ENCODE measurements around the gene LIMS2. TPM values are rescaled to one million over a fixed set of nuclear protein-coding genes. Genes with fewer than 3 reads are reported as not detected.

The LIMS2 gene
- total RNA-seq, result 1 to 10 TPM; 7.6 to 8.3 TPM

DNA sequence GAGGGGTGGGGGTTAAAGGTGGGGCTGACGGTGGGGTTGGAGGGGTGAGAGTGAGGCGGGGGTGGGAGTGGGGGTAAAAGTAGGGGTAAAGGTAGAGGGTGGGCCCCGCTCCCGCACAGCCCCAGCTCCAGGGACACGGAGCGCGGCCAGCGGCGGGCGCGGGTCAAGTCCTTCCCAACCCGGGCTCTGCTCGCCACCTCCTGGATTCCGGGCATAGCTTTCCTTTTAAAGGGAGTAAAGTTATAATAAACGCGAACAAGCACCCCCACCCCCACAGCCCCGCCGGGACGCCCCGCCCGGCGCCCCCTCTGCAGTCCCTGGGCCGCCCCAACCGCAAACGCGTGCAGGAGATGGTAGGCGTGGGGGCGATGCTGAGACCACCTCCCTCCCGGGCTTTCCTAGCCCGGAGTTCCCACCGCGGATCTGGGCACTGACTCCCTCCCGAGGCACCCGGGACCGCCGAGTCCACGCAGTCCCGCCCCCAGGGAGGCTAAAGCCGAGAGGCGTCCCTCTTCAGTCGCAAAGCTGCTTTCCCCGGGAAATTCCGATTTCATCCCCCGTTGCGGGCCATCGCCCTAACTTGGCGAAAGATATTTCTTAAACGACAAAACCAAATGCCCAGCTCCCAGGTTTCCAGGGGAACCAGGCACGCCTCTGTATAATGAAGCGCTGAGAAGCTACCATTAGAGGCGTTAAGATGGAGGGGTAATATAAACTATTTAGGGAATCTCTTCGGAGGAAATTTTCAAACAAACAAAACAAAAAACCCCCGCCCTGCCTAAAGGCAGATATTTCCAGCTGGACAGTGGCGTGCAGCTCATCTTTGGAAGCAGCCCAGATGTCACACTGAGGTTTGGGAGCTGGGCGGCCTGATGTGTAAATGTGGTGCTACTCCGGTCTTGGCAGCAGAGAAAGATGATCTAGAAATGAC lies at the start of gene LIMS2:
Gene LIMS2, minus strand, starts transcription at position 200 of the 931 bp plus-strand sequence. CDS start 506 bp downstream, outside the sequence.
- ChIA-PET POLR2A (interaction anchor here (1.3 kb wide), 1 partner anchor 34 kb away, joined by 5 read pairs; no protein-coding TSS in a partner anchor), CTCF (interaction anchor here (1.0 to 1.4 kb wide), 3 partner anchors 19 to 84 kb away, joined by 3 to 6 read pairs (median 4); no protein-coding TSS in a partner anchor)

DNA sequence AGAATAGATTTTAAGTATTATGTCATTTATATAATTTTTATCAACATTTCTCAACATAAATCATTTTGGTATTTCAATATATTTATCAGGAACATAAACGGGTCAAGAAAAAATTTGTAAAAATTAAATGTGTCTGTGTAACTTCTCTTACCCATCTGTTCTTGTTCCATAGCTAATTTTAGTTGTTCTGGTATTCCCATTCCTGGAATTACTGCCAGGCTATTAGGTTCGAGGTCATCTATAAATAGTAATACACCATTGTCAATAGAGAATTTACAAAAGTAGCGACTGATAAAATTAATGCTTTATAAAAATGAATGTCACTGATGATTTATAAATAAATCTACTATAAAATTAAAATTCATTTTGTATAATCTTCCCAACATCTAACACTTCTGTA lies 47.5 kb upstream of the LIMS2 start:
- ChIA-PET POLR2A (no interaction called here), CTCF (no interaction called here)

DNA sequence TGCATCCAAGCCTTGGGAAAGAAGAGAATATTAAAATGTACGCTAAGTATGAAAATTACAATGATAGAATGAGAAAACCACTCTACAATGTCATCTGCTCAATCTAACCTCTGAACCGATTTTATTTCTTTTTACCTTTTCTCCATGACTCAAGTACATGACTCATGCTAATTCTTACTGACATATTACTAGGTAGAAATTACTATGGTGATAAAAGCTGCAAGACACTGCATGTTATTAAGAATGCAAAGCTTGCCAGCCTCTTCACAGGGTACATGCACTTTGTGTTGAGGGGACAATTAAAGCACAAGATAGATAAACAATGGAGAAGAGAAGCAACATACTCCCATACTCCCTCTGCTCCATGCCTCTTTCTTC lies 46.6 kb upstream of the LIMS2 start:
- ChIA-PET POLR2A (no interaction called here), CTCF (no interaction called here)

DNA sequence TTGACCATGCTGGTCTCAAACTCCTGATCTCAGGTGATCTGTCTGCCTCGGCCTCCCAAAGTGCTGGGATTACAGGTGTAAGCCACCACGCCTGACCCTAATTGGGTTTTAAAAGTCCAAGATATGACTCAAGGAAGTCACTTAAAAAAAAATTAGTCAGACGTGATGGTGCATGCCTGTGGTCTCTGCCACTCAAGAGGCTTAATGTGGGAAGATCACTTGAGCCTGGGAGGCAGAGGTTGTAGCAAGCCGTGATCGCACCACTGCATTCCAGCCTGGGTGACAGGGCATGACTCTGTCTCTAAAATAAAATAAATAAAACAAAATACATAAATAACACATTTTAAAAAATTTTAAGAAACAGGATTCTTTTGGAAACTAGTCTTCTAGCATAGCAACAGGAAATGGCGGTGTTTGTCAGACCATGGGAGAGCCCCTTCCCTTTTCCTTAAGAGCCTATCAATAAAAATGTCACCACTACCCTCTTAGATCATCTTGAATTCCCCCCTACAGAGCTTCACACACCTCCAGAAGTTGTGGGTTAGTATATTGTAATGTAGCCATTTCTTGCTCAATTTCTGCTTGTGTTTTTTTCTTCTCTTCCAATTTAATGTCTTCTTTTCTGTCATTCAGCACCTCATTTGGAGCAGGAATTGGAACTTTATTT lies 46.1 kb upstream of the LIMS2 start:
- POLR2A ChIA-PET, result no interaction called here
- CTCF ChIA-PET, result no interaction called here

DNA sequence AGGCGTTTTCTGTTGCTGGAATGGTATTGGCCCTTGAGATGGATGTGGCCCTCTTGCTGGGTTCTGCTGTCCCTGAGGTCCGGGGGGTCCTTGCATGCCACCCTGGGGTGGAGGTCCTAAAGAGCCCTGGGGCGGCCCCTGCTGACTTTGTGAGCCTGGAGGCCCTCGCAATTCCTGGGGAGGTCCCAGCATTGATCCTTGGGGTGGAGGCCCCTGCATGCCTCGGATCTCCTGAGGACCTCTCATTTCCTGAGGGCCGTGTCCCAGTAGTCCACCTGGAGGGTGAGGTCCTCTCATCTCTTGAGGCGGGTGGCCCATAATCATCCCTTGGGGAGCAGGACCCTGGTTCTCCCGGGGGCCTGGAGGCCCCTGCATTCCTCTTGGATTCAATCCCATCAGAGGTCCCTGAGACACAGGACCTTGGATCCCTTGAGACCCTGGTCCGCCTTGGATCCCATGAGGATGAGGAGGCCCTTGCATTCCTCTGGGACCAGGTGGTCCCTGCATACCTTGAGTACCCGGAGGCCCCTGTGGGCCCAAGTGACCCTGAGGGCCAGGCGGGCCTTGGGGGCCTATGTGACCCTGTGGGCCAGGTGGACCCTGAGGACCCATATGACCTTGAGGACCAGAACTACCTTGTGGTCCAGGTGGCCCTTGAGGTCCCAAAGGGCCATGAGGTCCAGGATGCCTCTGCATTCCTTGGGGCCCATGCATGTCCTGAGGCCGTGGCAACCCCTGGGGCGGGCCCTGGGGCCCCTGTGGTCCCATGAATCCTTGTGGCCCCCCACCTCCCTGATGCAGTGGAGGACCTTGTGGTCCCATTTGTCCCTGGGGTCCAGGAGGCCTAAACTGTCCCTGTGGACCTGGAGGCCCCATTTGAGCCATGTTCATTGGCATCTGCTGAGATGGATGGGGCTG lies 44.2 kb upstream of the LIMS2 start:
- POLR2A ChIA-PET, result no interaction called here

DNA sequence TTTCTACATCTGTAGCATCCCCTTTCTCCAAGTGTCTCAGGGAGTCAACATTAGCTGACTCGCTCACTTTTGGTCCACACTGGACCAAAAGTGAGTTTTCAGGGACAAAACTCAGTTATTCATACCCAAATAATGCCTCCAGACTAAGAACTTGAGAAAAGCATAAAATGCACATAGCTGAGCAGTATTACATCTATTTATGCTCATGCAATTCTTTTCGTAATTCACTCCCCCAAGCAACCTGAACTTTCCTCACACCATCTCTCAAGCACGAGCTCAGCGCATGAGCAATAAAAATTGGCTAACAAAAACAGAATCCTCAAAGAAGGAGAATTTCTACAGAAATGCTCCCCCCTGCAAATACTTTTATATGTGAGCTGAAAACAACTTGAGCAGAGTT lies 42.9 kb upstream of the LIMS2 start:
- ChIA-PET POLR2A (no interaction called here), CTCF (no interaction called here)

More for the DNA sequence above, 44.2 kb upstream of the LIMS2 start:
- CTCF ChIA-PET, result no interaction called here

- ChIA-PET POLR2A (no interaction called here), CTCF (no interaction called here)
Measured at GRCh38 chr2:127715778-127716449, 40.6 kb upstream of the LIMS2 start.

GRCh38 chr2:127713562-127713961 lies 38.2 kb upstream of the LIMS2 start:
- ChIA-PET CTCF (no interaction called here), POLR2A (no interaction called here)

DNA sequence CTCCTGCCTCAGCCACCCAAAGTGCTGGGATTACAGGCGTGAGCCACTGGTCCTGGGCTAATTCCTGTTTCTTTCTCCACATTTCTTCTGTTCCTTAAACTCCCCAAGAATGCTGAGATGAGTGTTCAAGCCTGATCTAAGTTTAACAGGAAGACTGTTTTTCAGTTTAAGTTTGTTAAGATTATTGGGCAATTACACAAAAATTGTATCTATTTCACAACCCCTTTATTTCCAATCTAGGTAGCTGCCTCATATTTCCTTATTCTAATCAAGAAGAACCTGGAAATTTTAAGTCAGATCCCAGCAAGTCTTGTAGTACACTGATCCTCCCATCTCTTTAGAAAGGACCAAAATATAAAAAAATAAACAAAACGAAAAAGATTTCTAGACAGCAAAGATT lies 37.7 kb upstream of the LIMS2 start:
- ChIA-PET POLR2A (no interaction called here), CTCF (no interaction called here)

DNA sequence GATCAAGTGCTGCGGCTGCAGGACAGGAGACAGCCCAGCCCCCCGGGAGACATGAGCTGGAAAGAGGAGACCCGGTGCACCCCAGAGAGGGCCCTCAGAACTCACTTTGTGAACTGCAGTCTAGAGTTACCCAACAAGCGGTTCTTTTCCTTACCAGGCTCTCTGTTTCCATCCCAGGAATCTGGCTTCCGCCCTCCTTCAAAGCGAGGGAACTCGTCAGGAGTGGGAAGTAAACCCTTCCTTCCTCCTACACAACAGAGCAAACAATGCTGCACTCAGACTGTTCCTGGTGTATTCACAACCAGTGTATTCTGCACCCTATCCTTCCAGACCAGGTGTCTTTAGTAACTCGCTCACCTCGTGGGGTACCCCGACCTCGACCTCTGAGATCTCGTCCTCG lies 34.0 kb upstream of the LIMS2 start:
- POLR2A ChIA-PET, result no interaction called here

DNA sequence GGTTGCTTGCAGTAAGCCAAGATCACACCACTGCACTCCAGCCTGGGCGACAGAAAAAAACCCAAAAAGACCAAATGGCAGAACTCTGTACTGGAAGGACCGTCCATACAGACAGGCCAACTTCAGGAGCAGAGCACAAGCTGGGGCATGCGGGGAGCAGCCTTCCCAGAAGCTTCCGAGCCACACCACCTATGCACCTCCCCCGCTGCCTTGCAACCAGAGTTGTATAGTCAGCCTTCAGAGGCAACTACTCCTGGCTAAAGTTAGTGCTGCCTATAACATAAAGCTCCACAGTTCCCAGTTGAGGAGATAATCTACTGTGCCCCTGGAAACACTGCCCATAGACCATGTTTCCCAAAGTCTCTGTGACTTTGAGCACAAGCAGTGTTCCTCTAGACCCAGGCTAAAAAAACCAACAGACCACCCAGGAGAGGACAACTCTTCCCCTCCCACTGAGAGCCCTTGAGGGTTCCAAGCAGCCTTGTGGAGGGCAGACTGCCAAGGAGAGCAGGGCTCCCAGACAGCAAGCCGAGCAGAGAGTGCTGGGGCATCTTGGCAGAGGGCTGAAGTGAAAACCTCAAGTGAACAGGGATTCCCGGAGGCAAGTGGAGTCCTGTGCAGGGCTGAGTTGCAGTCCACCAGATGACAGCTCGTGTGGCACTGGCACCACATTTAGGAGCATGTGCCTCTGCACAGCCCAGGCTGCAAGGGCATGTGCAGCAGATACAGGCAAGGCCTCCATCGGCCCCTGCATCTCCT lies 32.7 kb upstream of the LIMS2 start:
- CTCF ChIA-PET, result interaction anchor here (1.3 kb wide), 1 partner anchor 18 kb away, joined by 3 read pairs; no protein-coding TSS in a partner anchor
- POLR2A ChIA-PET, result no interaction called here

More for the DNA sequence above, 34.0 kb upstream of the LIMS2 start:
- CTCF ChIA-PET, result no interaction called here

DNA sequence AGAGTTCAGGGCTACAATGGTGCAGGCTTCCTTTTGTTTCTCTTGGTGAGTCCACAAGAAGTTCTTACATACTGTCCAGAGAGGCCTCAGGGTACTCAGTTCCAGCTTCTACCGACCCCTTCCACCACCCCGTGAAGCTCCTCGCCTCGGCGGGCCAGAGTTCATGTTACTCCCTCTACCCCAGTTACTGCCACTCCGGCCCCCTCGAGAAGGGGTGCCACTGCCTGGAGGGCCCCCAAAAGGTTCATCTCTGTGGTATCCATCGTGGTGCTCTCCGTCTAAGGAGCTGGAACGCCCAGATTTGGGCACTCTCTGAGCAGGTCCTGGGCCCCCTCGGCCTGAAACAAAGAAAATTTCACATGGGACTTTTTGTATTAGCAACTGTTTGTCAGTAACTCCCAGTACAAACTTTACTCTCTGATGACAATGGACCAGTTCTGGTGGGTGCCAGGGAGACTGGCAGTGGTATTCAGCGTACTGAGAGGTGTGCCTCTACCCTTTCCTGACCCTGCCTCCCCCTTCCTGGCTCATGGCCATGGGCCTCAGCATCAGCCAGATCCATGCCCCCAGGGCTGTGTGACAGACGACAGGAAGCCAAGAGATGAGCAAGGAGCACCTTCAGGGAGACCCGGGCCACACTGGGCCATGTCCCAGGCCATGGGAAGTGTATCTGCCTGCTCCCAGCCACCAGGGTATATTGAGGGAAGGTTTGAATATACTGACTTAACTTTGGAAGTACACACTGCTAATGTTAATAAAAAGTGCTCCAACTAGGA lies 31.1 kb upstream of the LIMS2 start:
- POLR2A ChIA-PET, result no interaction called here
- CTCF ChIA-PET, result no interaction called here

DNA sequence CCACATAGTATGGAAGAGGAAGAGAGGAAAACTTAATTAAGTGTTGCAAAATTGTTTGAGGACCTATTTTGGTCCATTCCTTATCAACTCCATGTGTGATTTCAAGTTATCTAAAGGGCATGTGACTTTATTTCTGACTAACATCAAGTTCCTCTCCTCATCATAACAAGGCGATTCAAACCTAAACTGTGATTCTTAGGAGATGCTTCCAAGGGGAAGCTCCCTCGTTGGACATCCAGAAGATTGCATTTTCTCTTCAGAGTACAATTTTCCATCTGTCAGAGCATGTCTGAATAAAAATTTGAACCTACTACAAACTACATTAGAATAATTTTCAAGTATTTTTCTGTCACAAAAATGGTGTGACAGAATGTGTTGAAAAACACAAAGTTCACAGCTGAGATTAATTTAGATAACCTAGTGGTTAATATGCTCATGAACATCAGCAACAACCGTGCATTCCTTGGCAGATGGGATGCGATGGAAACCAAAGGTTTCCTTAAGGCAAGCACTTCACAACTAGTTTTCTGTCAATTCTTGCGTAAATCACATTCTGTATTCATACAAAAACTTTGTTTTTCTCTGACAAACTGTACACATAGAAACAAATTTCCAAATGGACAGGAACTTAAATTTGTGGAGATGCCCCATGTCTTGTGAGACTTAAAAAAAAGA lies 30.2 kb upstream of the LIMS2 start:
- POLR2A ChIA-PET, result no interaction called here

GRCh38 chr2:127704641-127705390 lies 29.5 kb upstream of the LIMS2 start:
- ChIA-PET CTCF (interaction anchor here (1.4 kb wide), 1 partner anchor 106 kb away, joined by 3 read pairs; the partner anchor contains the start of gene WDR33), POLR2A (no interaction called here)

More for the DNA sequence above, 30.2 kb upstream of the LIMS2 start:
- CTCF ChIA-PET, result no interaction called here

- ChIA-PET POLR2A (interaction anchor here (1.6 kb wide), 1 partner anchor 154 kb away, joined by 7 read pairs; no protein-coding TSS in a partner anchor), CTCF (interaction anchor here (1.3 to 1.4 kb wide), 2 partner anchors 108 to 112 kb away, joined by 3 to 5 read pairs; partner anchors contain the start of gene WDR33)
Measured at GRCh38 chr2:127703282-127703681, 28.0 kb upstream of the LIMS2 start.

DNA sequence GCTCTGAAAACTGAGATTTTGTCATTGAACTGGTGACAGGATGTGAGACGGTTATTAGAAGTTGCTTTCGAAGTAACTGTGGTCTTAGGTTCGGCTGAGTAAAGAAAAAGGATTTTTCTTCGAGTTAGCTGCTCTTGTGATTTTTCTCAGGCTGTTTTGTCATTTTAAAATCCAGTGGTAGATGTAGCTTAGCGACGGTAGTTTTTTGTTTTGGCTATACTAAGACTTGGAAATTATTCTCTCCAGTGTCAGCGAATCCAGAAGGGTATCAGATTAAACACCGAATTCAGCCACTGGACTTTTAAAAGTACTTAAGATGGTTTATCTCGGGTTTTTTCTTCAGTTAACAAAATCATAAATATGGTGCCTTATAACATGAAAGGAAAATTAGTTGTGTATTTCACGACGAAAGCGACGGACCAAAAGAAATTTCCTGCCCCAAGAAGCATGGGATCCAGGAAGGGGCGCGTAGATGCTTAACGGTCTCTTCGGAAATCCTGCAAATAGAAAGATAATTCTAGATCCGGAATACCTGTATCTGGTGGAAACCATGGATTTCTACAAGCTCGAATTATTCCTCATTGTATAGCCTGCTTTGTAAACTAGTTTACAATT lies 27.2 kb upstream of the LIMS2 start:
- POLR2A ChIA-PET, result interaction anchor here (0.5 to 2.3 kb wide), 8 partner anchors 13 to 622 kb away, joined by 3 to 8 read pairs (median 6); partner anchors contain the start of genes IWS1, UGGT1 and WDR33
- CTCF ChIA-PET, result interaction anchor here (1.3 kb wide), 2 partner anchors 111 to 176 kb away, joined by 3 to 5 read pairs; partner anchors contain the start of gene IWS1

All from activated CD8-positive, alpha-beta memory T cell treated with anti-CD3 and anti-CD28 coated beads for 36 hours (primary cell).